GM21825 (cell line): ENCODE results near the gene PRSS36.
"Not testable (repeated sequence)": the region's sequence is repeated elsewhere in the genome, so short reads cannot be mapped to it uniquely, and the experiment has no call there.

Experiments
- ATAC-seq: cut with Tn5 transposase; IDR thresholded peaks from one replicate; pipeline ENCODE4 v1.9.1; 2021; ENCODE audit warnings: mild to moderate bottlenecking, moderate library complexity; ENCODE audit not compliant: unreplicated experiment

PRSS36 gene

DNA sequence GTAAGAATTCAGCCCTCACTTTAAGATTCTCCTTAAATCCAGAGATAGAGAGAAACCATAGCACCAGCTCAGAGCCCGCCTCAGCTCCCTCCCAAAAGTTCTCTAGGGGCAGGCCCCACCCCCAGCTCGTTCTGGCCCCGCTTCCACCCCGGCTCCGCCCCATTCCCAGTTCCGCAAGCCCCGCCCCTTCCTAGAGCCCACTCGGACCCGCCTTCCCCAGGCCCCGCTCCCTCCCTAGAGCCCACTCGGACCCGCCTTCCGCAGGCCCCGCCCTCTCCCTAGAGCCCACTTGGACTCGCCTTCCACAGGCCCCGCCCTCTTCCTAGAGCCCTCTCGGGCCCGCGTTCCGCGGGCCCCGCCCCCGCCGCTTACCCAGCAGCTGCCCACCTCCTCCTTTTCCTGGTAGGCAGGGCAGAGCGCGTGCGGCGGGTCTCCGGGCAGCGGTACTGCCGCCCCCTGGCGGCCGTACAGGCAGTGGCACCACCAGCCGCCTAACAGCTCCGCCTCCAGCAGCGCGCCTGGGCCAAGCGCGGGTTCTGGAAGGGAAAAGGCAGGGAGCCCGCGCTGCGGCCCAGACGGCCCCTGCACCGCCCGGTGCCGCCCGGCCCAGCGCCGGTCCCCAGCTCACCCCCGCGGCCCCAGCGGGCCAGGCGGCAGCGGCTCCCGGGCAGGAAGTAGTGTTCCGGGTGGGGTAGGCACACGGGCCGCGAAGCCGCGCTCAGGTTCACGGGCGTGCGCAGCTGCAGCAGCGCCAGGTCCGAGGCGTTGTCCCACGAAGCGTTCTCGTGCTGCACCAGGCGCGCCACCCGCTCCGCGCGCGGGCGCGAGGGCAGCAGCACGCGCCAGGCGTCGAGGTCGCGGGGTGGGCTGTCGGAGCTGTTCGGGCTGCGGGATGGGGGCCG, 7.5 kb downstream of the PRSS36 start:
- ATAC-seq: peak; percentile 86

DNA sequence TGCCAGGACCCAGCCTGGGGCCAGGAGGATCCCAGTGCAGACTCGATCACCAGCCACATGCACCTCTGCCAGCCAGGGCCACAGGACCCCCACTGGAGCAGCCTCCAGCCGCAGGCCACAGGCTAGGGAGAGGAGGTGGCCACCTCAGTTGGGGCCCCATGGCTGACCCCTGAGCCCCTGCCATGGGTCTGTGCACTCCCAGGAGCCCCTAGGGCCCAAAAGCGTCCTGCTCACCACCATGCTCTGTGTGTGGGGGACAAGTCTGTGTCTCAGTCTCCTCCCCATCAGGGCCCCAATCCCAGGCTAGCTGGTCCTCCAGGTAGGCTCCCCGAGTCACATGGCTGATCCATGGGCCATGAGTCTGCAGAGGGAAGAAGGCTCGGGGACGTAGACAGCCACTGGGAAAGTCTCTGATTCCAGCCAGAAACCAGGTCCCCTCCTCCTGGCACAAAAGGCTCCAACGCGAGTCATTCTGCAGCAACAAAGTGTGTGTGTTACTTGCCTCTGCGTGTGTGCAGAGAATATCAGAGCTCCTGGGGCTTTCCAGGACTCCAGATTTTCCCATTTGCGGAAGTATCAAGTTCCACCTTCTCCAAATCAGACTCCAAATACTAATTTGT, 8.3 kb downstream of the PRSS36 start:
- ATAC-seq: peak; percentile 2

DNA sequence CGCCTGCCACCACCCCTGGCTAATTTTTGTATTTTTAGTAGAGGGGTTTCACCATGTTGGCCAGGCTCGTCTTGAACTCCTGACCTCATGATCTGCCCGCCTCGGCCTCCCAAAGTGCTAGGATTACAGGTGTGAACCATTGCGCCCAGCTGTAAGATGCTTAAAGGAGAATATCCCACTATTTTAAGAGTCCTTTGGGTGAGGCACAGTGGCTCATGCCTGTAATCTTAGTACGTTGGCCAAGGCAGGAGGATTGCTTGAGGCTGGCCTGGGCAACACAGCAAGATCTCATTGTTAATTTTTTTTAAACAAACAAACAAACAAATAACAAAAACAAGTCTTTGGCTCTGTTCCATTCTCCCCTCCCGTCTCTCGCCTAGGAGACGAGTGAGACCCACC, 8.8 kb downstream of the PRSS36 start:
- not testable (repeated sequence) for ATAC-seq

DNA sequence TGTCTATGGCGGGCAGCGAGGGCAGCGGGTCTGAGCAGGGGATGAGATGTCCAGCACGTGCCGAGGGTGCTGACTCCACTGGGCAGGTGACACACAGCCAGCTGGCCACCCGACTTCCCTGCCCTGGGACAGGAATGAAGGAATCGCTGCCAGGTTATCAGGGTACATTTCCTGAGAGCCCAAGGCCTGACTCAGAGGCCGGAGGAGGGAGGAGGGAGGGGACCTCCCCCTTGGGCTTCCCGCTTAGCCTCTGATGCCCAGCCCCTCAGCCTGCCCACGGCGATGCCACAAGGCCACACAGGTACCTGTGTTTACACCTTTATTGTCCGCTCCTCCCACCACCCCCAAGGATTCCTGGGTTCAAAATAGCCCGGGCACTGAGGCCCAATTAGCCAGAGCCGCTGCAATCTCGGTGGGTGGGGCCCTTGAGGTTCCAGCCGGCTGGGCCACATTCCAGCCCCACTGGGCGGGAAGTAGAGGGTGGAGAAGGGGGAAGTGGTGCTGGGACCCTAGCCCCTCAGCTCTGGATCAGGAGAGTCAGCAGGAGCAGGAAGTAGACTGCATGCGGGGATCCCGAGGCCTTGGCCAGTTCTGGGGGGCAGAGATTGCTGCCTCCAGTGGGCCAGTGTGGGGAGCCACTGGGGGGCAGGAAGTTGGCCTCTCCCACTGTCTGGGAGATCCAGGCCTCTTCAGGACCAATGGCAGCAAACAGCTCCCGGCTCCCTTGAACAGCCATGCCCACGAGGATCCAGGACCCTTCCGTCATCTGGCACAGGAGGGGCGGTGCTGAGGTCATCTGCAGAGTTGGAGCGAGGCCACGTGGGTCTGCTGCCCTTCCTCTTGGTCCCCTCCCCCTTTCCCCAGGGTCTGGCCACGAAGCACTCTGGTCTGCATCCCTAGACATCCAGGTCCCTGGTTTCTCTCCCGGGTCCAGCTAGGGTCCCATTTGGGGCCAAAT, 11.0 kb downstream of the PRSS36 start:
- ATAC-seq: no peak

DNA sequence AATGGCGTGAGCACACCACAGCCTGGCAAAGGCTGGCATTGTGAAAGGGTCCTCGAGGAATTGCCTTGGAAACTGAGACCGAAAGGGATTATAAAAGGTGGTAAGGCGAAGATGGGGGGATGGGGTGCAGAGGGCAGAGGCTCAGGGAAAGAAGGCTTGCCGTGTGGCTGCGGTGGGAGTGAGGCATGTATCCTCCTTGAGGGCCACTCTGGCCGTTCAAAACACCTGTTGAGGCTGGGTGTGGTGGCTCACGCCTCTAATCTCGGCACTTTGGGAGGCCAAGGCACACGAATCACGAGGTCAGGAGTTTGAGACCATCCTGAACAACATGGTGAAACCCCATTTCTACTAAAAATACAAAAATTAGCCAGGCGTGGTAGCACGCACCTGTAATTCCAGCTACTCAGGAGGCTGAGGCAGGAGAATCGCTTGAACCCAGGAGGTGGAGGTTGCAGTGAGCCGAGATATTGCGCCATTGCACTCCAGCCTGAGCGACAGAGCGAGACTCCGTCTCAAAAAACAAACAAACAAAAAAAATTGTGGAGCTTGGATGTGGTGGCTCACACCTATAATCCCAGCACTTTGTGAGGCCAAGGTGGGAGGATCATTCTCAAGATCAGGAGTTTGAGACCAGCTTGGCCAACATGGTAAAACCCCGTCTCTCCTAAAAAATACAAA, 12.9 kb downstream of the PRSS36 start:
- ATAC-seq: not testable (repeated sequence)

DNA sequence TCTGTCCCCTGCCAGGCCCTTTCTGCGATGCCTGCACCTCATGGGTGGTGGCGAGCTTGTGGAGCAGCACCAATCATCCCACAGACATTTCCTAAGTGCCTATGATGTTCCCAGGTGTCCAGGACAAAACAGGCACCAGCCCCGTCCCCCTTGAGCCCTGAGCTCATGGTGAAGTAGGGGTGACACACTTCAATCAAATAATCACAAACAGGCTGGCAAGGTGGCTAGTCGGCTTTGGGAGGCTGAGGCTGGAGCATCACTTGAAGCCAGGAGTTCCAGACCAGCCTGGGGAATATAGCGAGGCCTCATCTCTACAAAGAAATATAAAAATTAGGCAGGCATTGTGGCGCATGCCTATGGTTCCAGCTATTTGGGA, 13.6 kb downstream of the PRSS36 start:
- no peak for ATAC-seq

DNA sequence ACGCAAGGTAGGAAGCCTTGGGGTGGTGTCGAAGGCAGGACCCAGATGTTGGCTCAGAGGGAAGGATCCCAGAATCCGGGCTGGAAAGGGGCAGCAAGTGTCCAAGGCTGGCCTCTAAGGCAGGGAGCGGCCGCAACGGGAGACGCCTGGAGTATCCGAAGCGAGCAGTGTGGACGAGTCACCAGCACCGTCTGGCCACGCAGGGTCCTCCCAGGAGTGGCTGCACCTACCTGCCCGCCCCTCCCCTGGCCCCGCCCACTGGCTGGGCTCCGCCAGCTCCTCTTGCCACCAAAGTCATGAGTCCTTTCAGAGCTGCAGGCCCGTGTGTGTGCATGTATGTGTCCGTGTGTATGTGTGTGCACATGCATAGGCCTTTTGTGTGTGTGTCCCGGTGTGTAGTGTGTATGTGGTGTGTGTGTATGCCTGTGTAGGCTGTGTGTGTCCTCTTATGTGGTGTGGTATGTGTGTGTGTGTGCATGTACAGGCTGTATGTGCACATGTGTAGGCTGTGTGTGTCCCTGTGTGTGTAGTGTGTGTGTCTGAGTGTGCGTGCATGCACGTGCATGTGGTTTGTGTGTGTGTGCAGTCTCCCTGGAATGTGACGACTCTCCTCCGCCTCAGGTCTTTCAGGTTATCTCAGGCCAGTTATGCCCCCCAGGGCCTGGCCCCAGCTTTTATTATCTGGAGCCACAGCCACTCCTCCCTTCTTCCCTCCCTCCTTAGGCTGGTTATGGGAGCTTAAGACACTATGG, 14.2 kb downstream of the PRSS36 start, which contains the start of gene PRSS8:
TSS of gene PRSS8 (minus strand) at position 193 of the 752 bp plus-strand sequence. CDS start 229 bp downstream, outside the sequence.
- ATAC-seq: no peak

DNA sequence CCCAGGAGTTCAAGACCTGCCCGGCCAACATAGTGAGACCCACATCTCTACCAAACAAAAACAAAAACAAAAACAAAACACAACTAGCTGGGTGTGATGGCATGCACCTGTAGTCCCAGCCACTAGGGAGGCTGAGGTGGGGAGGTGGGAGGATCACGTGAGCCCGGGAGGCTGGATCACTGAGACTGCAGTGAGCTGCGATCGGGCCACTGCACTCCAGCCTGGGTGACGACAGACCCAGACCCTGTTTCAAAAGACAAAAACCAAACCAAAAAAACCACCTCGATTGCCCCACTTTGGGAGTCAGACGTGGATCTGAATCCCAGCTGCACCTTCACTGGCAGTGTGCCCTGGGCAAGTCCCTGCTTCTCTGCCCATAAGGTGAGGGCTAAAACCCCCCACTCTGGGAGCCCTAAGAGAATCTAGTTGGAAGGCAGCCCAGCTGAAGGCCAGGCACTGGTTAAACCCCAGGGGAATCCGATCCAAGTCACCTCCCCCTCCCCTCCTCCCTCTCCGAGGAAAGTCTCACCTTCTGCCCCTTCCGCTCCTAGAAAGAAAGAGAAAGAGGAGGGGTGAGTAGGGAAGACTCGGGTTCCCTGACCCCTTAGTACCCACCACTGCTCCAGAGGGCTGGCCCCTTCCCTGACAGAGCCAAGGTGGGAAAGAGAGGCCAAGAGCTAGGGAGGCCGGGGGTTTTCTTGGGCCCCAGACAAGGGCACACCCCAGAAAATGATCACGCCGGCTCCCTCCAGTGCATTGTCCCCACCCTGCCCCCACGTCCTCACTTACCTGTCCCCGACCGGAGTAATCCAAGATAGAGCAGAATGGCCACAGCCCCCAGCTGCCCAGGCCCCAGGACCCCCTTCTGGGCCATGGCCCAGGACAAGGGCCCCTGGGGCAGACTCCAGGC, 15.0 kb downstream of the PRSS36 start:
- no peak for ATAC-seq

DNA sequence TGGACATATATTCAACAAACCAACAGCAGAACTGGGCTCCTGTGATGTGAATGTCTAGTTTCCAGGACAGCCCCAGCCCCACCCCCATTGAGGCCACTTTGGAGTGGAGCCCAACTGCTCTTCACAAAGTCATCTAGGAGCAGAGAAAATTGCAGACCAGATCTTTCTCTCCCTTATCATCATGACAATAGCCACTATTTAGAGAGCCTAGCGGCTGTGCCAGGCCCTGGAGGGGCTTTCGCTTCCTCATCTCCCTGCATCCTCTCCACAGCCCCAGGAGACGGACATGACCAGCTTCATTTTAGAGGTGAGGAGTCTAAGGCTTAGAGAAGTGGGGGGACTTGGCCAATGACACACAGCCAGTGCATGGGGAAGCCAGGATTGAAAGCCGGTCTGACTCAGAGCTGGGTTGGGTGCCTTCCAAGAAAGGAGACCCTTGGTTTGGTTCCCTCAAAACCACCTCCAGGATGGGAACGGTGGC, 15.7 kb downstream of the PRSS36 start:
- ATAC-seq: no peak

DNA sequence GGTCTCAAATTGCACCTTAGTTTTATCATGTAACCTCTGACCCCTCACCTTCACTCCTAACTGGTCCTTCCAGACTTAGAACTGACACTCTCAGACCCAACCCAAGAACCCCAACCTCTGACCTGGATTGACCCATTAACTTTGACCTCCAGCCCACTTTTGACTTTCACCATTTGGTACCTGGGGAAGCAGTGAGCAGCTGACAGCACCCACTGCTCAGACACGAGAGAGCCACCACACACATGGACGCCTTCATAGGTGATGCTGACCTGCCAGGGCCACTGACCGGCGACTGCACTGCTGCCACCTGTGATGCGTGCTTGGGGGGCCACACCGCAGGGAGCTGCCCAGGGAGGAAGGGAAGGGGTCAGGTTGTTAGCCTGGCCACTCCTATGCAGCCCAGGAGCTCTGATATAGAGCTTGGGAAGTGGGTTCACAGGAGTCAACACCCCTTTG, 16.8 kb downstream of the PRSS36 start:
- no peak for ATAC-seq

DNA sequence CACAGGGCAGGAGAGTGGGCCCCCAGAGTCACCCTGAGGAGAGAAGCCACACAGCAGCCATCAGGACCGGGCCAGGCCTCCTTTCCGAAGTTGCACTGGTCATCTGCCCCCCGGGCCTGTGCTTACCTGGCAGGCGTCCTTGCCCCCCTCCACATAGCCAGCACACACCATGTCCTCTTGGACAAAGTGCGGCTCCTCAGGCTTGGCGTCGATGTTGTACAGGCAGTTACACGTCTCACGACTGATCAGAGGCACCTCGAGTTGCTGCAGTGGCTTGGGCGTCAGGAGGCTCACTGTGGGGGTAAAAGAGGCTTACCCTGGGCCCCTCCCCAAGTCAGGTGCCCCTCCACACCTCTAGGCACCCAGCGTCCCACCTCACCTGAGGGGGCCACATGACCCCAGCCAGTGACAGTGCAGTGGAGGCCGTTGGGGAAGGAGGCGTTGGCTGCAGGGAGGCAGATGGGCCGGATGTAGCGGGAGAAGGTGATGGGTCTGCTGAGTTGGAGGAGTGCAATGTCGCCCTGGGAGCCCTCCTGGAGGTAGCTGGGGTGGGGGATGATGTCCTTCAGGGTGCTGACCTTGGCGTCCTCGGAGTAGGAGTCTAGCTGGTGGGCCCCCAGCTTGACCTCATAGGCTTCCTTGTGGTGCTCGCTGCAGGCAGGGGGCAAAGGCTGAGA, 17.4 kb downstream of the PRSS36 start:
- ATAC-seq: no peak

DNA sequence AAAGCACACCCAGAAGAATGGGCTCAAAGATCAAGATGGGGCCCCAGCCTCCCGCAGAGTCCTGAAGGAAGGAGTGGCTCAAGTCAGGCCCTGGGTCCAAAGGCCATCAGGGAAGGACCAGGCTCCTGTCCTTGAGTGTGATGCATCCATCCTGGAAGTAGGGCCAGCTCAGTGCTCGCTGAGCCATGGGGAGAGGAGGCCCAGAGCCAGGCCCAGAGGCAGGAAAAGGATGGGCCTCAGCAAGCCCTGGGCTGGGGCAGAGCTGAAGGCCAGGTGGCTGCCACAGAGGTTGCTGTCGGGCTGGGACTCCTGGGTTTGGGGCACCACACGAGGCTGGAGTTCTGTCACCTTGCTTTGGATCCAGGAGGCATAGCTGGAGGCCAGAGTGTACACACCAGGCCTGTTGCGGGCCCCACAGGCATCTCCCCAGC, 18.0 kb downstream of the PRSS36 start:
- no peak for ATAC-seq

DNA sequence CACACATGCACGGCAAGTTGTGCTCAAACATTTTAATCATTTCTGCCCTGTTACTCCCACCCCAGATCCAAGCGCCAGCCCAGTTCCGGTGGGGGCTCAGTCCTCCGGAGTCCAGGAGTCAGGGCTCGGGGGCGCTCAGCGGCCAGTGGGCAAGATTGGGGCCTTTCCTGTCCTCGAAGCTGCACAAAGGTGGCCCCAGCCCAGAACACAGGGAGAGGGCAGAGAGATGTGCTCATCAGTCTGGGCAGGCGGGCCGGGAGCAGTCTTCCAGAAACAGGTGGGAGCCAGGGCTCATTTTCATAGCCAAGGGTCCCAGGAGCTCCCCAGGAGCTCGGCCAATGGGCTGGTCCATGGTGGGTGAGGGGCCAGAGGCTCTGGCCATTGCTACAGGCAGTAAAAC, 18.4 kb downstream of the PRSS36 start:
- no peak for ATAC-seq

DNA sequence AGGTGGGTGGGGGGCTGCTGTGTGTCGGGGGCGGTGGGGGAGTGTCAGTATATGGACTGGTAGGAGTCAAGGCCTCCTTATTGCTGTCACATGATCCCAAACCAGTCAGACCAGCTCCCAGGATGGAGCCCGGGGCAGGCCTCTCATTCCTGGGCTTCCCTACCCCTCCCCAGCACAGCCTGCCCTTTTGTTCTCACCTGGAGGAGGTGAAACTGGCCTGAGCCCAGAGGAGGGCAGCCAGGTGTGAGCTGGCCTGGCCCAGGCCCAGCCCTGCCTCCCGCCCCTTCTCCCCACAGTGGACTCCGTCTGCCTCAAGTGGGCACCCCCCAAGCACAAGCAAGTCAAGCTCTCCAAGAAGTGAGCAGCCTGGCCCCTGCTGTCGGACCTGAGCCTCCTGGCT, 19.0 kb downstream of the PRSS36 start:
- ATAC-seq: no peak

DNA sequence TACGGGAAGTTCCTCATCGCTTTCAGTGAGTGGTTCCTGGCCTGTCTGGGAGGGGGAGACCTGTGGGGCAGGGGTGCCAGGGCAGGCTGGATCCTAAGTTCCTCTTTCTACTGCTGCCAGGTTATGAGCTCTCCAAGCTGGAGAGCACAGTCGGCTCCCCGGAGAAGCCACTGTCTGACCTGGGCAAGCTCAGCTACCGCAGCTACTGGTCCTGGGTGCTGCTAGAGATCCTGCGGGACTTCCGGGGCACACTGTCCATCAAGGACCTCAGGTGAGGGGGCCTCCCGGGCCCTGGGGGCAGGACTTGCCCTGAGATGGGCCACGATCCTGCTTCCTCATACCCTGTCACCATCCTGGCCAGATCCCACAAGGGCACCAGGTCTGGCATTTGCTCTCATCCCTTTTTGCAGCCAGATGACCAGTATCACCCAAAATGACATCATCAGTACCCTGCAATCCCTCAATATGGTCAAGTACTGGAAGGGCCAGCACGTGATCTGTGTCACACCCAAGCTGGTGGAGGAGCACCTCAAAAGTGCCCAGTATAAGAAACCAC, 19.5 kb downstream of the PRSS36 start:
- no peak for ATAC-seq

DNA sequence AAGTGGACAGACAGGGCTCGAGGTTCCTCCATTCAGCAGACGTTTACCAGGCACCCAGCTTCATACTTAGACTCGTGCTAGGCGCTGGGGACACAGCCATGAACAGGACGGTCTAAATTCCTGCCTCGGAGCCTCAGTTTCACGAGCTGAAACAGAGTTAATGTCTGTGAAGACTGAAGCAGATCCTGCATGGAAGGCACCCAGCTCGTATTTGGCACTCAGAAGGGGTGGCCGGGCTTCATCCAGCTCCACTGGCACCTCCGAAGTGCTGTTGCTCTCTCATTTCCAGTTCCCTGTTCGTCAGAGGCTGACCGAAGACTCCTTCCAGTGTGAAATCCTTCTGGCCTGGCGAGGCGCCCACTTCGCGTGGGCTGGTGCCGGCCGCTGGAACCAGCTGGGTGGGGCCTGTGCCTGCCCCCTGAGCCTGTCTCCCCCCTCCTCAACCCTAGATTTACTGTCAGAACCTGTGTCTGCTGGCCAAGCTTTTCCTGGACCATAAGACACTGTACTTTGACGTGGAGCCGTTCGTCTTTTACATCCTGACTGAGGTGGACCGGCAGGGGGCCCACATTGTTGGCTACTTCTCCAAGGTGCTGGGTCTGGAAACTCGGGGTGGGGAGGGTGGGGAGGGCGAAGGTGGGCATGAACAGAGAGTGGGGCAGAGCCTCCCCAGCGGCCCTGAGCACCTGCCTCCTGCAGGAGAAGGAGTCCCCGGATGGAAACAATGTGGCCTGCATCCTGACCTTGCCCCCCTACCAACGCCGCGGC, 20.1 kb downstream of the PRSS36 start:
- ATAC-seq: no peak
